ENCODE measurements around the gene RAPGEF6. TPM values are rescaled to one million over a fixed set of nuclear protein-coding genes. Genes with fewer than 3 reads are reported as not detected.

Gene RAPGEF6
- total and polyA plus RNA-seq, 2 of the 4 experiments (the other 2 are of a cell fraction), result 5.8 to 18.8 TPM

- dilution Hi-C loops (cut with HindIII; ENCODE audit: low sequenced_read_pairs, unreplicated experiment) (no loop called here), intact Hi-C loops (cut with micrococcal nuclease) (loop anchor here (1.0 to 5.0 kb wide), 3 partner anchors 251 to 1514 kb away; partner anchors contain the start of gene HINT1), in situ Hi-C loops (cut with MboI; ENCODE audit: low sequenced_read_pairs) (loop anchor here (25.0 kb wide), 3 partner anchors 529 to 1504 kb away; partner anchors contain the start of gene CHSY3)
- 0 out of 2 replicates have a peak, but pooled peaks cover 2% of the 10 kb centered on the region for H3K36me3 ChIP-seq (ENCODE audit: control insufficient read depth, insufficient read depth, low read length)
- H3K27me3 ChIP-seq (ENCODE audit: control insufficient read depth, insufficient read depth, low read length), result no peaks in the 10 kb centered on the region
- H3K4ac ChIP-seq (ENCODE audit: low read depth, low read length), result no peak overlapping the region
- no peak overlapping the region for H3K27ac ChIP-seq (ENCODE audit: insufficient read depth, low read length)
- no peak overlapping the region for H3K56ac ChIP-seq (ENCODE audit: extremely low read depth, insufficient read depth, low read length)
- H2BK15ac ChIP-seq (ENCODE audit: low read depth, low read length), result no peak overlapping the region
- no peak overlapping the region for H2AFZ ChIP-seq (replicated peaks; ENCODE audit: low read length, poor library complexity)
- H3K23ac ChIP-seq (ENCODE audit: low read depth, low read length), result no peak overlapping the region
- H3K4me2 ChIP-seq (ENCODE audit: low read depth, low read length), result no peak overlapping the region
- H3K4me1 ChIP-seq (ENCODE audit: control insufficient read depth, insufficient read depth, low read length), result no peaks in the 10 kb centered on the region
- CTCF ChIA-PET, result interaction anchor here (1.4 kb wide), 1 partner anchor 10 kb away, joined by 3 read pairs; no protein-coding TSS in a partner anchor
- no peak overlapping the region for H4K8ac ChIP-seq (ENCODE audit: low read depth in 2 of 2, low read length in 2 of 2)
- no peak overlapping the region for H3K4me3 ChIP-seq (ENCODE audit: insufficient read depth, low read depth, low read length)
- no peaks in the 10 kb centered on the region for H3K9me3 ChIP-seq (ENCODE audit: control insufficient read depth, insufficient read depth, low read length)
- H2BK120ac ChIP-seq (ENCODE audit: low read depth, low read length), result no peak overlapping the region
- DNase-seq, result no peak
- H4K20me1 ChIP-seq (ENCODE audit: insufficient read depth, low read length), result no peaks in the 10 kb centered on the region
- no peak overlapping the region for H3K14ac ChIP-seq (replicated peaks; ENCODE audit: low read depth, low read length)
- H3K9me1 ChIP-seq (ENCODE audit: insufficient read depth, low read length), result no peaks in the 10 kb centered on the region
- no peak overlapping the region for H4K91ac ChIP-seq (ENCODE audit: insufficient read depth, low read depth, low read length)
- no peak overlapping the region for H2AK5ac ChIP-seq (ENCODE audit: low read depth, low read length)
- H2BK5ac ChIP-seq (ENCODE audit: low read depth, low read length, poor library complexity, severe bottlenecking), result no peak overlapping the region
- WGBS, 2 experiments (ENCODE audit: extremely low coverage in 2 of 2, insufficient read length in 1 of 2), result no CpG with 5 or more reads among the region's 3 CpGs
- no peak overlapping the region for H4K5ac ChIP-seq (ENCODE audit: low read depth, low read length)
- no peak overlapping the region for H2BK20ac ChIP-seq (ENCODE audit: low read depth, low read length)
- H3K79me1 ChIP-seq (ENCODE audit: low read depth in 1 of 2, low read length in 2 of 2), result no peaks in the 10 kb centered on the region
- ATAC-seq (ENCODE audit: low read depth), result no peak
- POLR2A ChIA-PET (ENCODE audit: unreplicated experiment), result no interaction called here
- H2AK9ac ChIP-seq (replicated peaks; ENCODE audit: low read depth, low read length, poor library complexity), result no peak overlapping the region
- TF ChIP-seq RFX5 (IDR thresholded peaks at IDR 0.05; ENCODE audit: low read depth, low read length), result no peak
- no peak for TF ChIP-seq BHLHE40 (IDR thresholded peaks at IDR 0.05; ENCODE audit: low read depth, low read length)
- no peak for TF ChIP-seq POLR2A (IDR thresholded peaks at IDR 0.05; ENCODE audit: low read depth, low read length)
- no peak for TF ChIP-seq CEBPB (IDR thresholded peaks at IDR 0.05; ENCODE audit: low read depth, low read length)
- TF ChIP-seq FOS (IDR thresholded peaks at IDR 0.05; ENCODE audit: low read depth, low read length), result no peak
- TF ChIP-seq SMC3 (IDR thresholded peaks at IDR 0.05; ENCODE audit: low read depth, low read length), result no peak
- no peak for TF ChIP-seq MAFK (IDR thresholded peaks at IDR 0.05; ENCODE audit: low read depth, low read length)
- H3K9ac ChIP-seq (ENCODE audit: low read depth, low read length), result no peak overlapping the region
- H3K18ac ChIP-seq (ENCODE audit: low read depth, low read length), result no peak overlapping the region
- BruUV-seq (replicated peaks), result no TSS peak
Measured at GRCh38 chr5:131416729-131417128, 218.3 kb downstream of the RAPGEF6 start.

Measured in IMR-90 (cell line).